GM23248 (cell line): ENCODE measurements around the gene ARSI.

ENCODE experiments used
- EZH2 ChIP-seq: fragments of 200-600 bp; sonication (generic); IDR thresholded peaks from 2 replicates; pipeline ENCODE4 v1.6.1; 2018; ENCODE audit warnings: antibody characterized with exemption, mild to moderate bottlenecking; ENCODE audit not compliant: insufficient read depth, poor library complexity, severe bottlenecking
- EZH2phosphoT487 ChIP-seq: fragments of 200-600 bp; sonication (generic); IDR thresholded peaks from 2 replicates; pipeline ENCODE4 v1.6.1; 2018; ENCODE audit warnings: antibody characterized with exemption, moderate library complexity, mild to moderate bottlenecking, low read depth; ENCODE audit not compliant: insufficient read depth

GRCh38 chr5:150317048-150318003 is 14.6 kb upstream of the ARSI start:
- TF ChIP-seq EZH2, result no peak
- TF ChIP-seq EZH2phosphoT487, result no peak
